ENCODE results near the gene KIF1B.

- no peak for TF ChIP-seq CTCF (IDR thresholded peaks at IDR 0.05; ENCODE audit: borderline replicate concordance, extremely low read depth, low read length, poor library complexity, severe bottlenecking)
- no peak for TF ChIP-seq EZH2 (IDR thresholded peaks at IDR 0.05; ENCODE audit: borderline replicate concordance, low read depth, low read length, severe bottlenecking)
Observed at GRCh38 chr1:10179406-10180091, 30.8 kb upstream of the KIF1B start.
